ENCODE measurements around the gene P2RY12. TPM values are rescaled to one million over a fixed set of nuclear protein-coding genes. Genes with fewer than 3 reads are reported as not detected.
"Not testable (repeated sequence)": the region's sequence is repeated elsewhere in the genome, so short reads cannot be mapped to it uniquely, and the experiment has no call there.

Gene P2RY12
- total RNA-seq, 1 donor from 2014 or later = not detected

GRCh38 chr3:151410891-151411559 is 26.5 kb upstream of the P2RY12 start:
- Mint-ChIP-seq H3K27ac (no peak overlapping the region), H3K27me3 (ENCODE audit: low read depth) (peaks cover 3% of the 10 kb centered on the region), H3K9me3 (no peaks in the 10 kb centered on the region), H3K4me1 (ENCODE audit: low read depth) (no peaks in the 10 kb centered on the region), H3K4me3 (ENCODE audit: low read depth) (no peak overlapping the region), H3K36me3 (ENCODE audit: low read depth) (no peaks in the 10 kb centered on the region)
- intact Hi-C loops (cut with micrococcal nuclease) = no loop called here
- DNase-seq (ENCODE audit: low spot score) = no peak

GRCh38 chr3:151407928-151408327 is 23.4 kb upstream of the P2RY12 start:
- H3K9me3 Mint-ChIP-seq = no peaks in the 10 kb centered on the region
- H3K27me3 Mint-ChIP-seq (ENCODE audit: low read depth) = peaks cover 3% of the 10 kb centered on the region
- no peak overlapping the region for H3K4me3 Mint-ChIP-seq (ENCODE audit: low read depth)
- no peaks in the 10 kb centered on the region for H3K36me3 Mint-ChIP-seq (ENCODE audit: low read depth)
- H3K4me1 Mint-ChIP-seq (ENCODE audit: low read depth) = peaks cover 7% of the 10 kb centered on the region
- intact Hi-C loops (cut with micrococcal nuclease) = no loop called here
- DNase-seq (ENCODE audit: low spot score) = no peak
- H3K27ac Mint-ChIP-seq = no peak overlapping the region

GRCh38 chr3:151404316-151404715 is 19.8 kb upstream of the P2RY12 start:
- intact Hi-C loops (cut with micrococcal nuclease) = no loop called here
- peaks cover 3% of the 10 kb centered on the region for H3K27me3 Mint-ChIP-seq (ENCODE audit: low read depth)
- no peaks in the 10 kb centered on the region for H3K9me3 Mint-ChIP-seq
- H3K4me1 Mint-ChIP-seq (ENCODE audit: low read depth) = peaks cover 7% of the 10 kb centered on the region
- no peaks in the 10 kb centered on the region for H3K36me3 Mint-ChIP-seq (ENCODE audit: low read depth)
- H3K4me3 Mint-ChIP-seq (ENCODE audit: low read depth) = no peak overlapping the region
- no peak for DNase-seq (ENCODE audit: low spot score)
- no peak overlapping the region for H3K27ac Mint-ChIP-seq

- H3K27ac Mint-ChIP-seq = no peak overlapping the region
- DNase-seq (ENCODE audit: low spot score) = no peak
- peaks cover 7% of the 10 kb centered on the region for H3K4me1 Mint-ChIP-seq (ENCODE audit: low read depth)
- no peaks in the 10 kb centered on the region for H3K9me3 Mint-ChIP-seq
- peaks cover 3% of the 10 kb centered on the region for H3K27me3 Mint-ChIP-seq (ENCODE audit: low read depth)
- H3K4me3 Mint-ChIP-seq (ENCODE audit: low read depth) = no peak overlapping the region
- intact Hi-C loops (cut with micrococcal nuclease) = no loop called here
- no peaks in the 10 kb centered on the region for H3K36me3 Mint-ChIP-seq (ENCODE audit: low read depth)
Measured at GRCh38 chr3:151403246-151403645, 18.7 kb upstream of the P2RY12 start.

- intact Hi-C loops (cut with micrococcal nuclease) = no loop called here
- peaks cover 3% of the 10 kb centered on the region for H3K27me3 Mint-ChIP-seq (ENCODE audit: low read depth)
- no peak overlapping the region for H3K4me3 Mint-ChIP-seq (ENCODE audit: low read depth)
- peaks cover 7% of the 10 kb centered on the region for H3K4me1 Mint-ChIP-seq (ENCODE audit: low read depth)
- no peaks in the 10 kb centered on the region for H3K36me3 Mint-ChIP-seq (ENCODE audit: low read depth)
- H3K27ac Mint-ChIP-seq = no peak overlapping the region
- DNase-seq (ENCODE audit: low spot score) = no peak
- no peaks in the 10 kb centered on the region for H3K9me3 Mint-ChIP-seq
Measured at GRCh38 chr3:151402349-151402748, 17.8 kb upstream of the P2RY12 start.

- DNase-seq (ENCODE audit: low spot score) = no peak
- intact Hi-C loops (cut with micrococcal nuclease) = no loop called here
- H3K27ac Mint-ChIP-seq = no peak overlapping the region
- no peaks in the 10 kb centered on the region for H3K27me3 Mint-ChIP-seq (ENCODE audit: low read depth)
- no peak overlapping the region for H3K4me3 Mint-ChIP-seq (ENCODE audit: low read depth)
- no peaks in the 10 kb centered on the region for H3K9me3 Mint-ChIP-seq
- H3K4me1 Mint-ChIP-seq (ENCODE audit: low read depth) = peaks cover 7% of the 10 kb centered on the region
- no peaks in the 10 kb centered on the region for H3K36me3 Mint-ChIP-seq (ENCODE audit: low read depth)
Measured at GRCh38 chr3:151400341-151400740, 15.8 kb upstream of the P2RY12 start.

- H3K4me1 Mint-ChIP-seq (ENCODE audit: low read depth) = peaks cover 2% of the 10 kb centered on the region
- H3K27me3 Mint-ChIP-seq (ENCODE audit: low read depth) = peaks cover 2% of the 10 kb centered on the region
- no peak overlapping the region for H3K27ac Mint-ChIP-seq
- H3K4me3 Mint-ChIP-seq (ENCODE audit: low read depth) = no peak overlapping the region
- H3K36me3 Mint-ChIP-seq (ENCODE audit: low read depth) = no peaks in the 10 kb centered on the region
- no peaks in the 10 kb centered on the region for H3K9me3 Mint-ChIP-seq
- intact Hi-C loops (cut with micrococcal nuclease) = no loop called here
- DNase-seq (ENCODE audit: low spot score) = no peak
Measured at GRCh38 chr3:151398895-151399294, 14.3 kb upstream of the P2RY12 start.

- Mint-ChIP-seq H3K4me3 (ENCODE audit: low read depth) (no peak overlapping the region), H3K27ac (no peak overlapping the region), H3K9me3 (no peaks in the 10 kb centered on the region), H3K4me1 (ENCODE audit: low read depth) (peaks cover 2% of the 10 kb centered on the region), H3K36me3 (ENCODE audit: low read depth) (no peaks in the 10 kb centered on the region), H3K27me3 (ENCODE audit: low read depth) (peaks cover 7% of the 10 kb centered on the region)
- no peak for DNase-seq (ENCODE audit: low spot score)
- intact Hi-C loops (cut with micrococcal nuclease) = no loop called here
Measured at GRCh38 chr3:151395806-151396205, 11.3 kb upstream of the P2RY12 start.

- Mint-ChIP-seq H3K4me3 (ENCODE audit: low read depth) (no peak overlapping the region), H3K27ac (no peak overlapping the region), H3K27me3 (ENCODE audit: low read depth) (peaks cover 7% of the 10 kb centered on the region), H3K36me3 (ENCODE audit: low read depth) (no peaks in the 10 kb centered on the region), H3K9me3 (no peaks in the 10 kb centered on the region), H3K4me1 (ENCODE audit: low read depth) (peaks cover 2% of the 10 kb centered on the region)
- intact Hi-C loops (cut with micrococcal nuclease) = no loop called here
- no peak for DNase-seq (ENCODE audit: low spot score)
Measured at GRCh38 chr3:151394611-151395010, 10.1 kb upstream of the P2RY12 start.

- no peak for DNase-seq (ENCODE audit: low spot score)
- Mint-ChIP-seq H3K4me1 (ENCODE audit: low read depth) (peaks cover 2% of the 10 kb centered on the region), H3K9me3 (no peaks in the 10 kb centered on the region), H3K4me3 (ENCODE audit: low read depth) (no peak overlapping the region), H3K27me3 (ENCODE audit: low read depth) (peaks cover 8% of the 10 kb centered on the region), H3K36me3 (ENCODE audit: low read depth) (no peaks in the 10 kb centered on the region), H3K27ac (no peak overlapping the region)
- intact Hi-C loops (cut with micrococcal nuclease) = no loop called here
Measured at GRCh38 chr3:151393941-151394340, 9.4 kb upstream of the P2RY12 start.

- H3K36me3 Mint-ChIP-seq (ENCODE audit: low read depth) = no peaks in the 10 kb centered on the region
- H3K9me3 Mint-ChIP-seq = no peaks in the 10 kb centered on the region
- intact Hi-C loops (cut with micrococcal nuclease) = no loop called here
- H3K27me3 Mint-ChIP-seq (ENCODE audit: low read depth) = peaks cover 9% of the 10 kb centered on the region
- H3K27ac Mint-ChIP-seq = no peak overlapping the region
- H3K4me1 Mint-ChIP-seq (ENCODE audit: low read depth) = peaks cover 2% of the 10 kb centered on the region
- no peak for DNase-seq (ENCODE audit: low spot score)
- no peak overlapping the region for H3K4me3 Mint-ChIP-seq (ENCODE audit: low read depth)
Measured at GRCh38 chr3:151393146-151393830, 8.7 kb upstream of the P2RY12 start.

GRCh38 chr3:151392191-151392590 is 7.6 kb upstream of the P2RY12 start:
- H3K27ac Mint-ChIP-seq; H3K27me3 Mint-ChIP-seq (ENCODE audit: low read depth); DNase-seq (ENCODE audit: low spot score); H3K36me3 Mint-ChIP-seq (ENCODE audit: low read depth); H3K4me3 Mint-ChIP-seq (ENCODE audit: low read depth); intact Hi-C loops (cut with micrococcal nuclease); H3K4me1 Mint-ChIP-seq (ENCODE audit: low read depth); H3K9me3 Mint-ChIP-seq: not testable (repeated sequence)

- Mint-ChIP-seq H3K9me3 (no peaks in the 10 kb centered on the region), H3K36me3 (ENCODE audit: low read depth) (no peaks in the 10 kb centered on the region), H3K27ac (no peak overlapping the region), H3K4me1 (ENCODE audit: low read depth) (peaks cover 4% of the 10 kb centered on the region), H3K4me3 (ENCODE audit: low read depth) (no peak overlapping the region), H3K27me3 (ENCODE audit: low read depth) (peaks cover 9% of the 10 kb centered on the region)
- intact Hi-C loops (cut with micrococcal nuclease) = no loop called here
- DNase-seq (ENCODE audit: low spot score) = no peak
Measured at GRCh38 chr3:151391720-151392119, 7.2 kb upstream of the P2RY12 start.
